ENCODE results near the gene NOBOX.

The NOBOX gene

DNA sequence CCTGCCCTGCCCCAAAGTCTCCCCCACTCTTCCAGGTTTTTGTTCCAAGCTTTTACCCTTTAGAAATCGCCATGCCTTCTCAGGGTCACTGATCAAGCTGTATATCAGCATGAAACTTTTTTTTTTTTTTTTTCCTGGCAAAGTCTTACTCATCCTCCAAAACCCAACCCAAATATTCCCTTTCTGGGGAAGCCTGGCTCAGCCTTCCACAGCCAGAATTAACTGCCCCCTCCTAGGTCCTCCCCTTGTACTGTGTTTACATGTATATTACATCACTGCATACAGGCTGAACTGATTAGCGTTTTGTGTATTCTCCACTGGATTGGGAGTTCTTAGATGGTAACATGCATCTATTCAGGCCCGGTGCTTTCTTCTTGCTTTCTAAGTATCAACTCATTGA is 4.6 kb upstream of the NOBOX start:
- no peak for ATAC-seq (replicated peaks)
- no peaks in the 10 kb centered on the region for H3K4me1 Mint-ChIP-seq (ENCODE audit: low read depth in 2 of 2)
- no peak overlapping the region for H3K4me3 Mint-ChIP-seq

DNA sequence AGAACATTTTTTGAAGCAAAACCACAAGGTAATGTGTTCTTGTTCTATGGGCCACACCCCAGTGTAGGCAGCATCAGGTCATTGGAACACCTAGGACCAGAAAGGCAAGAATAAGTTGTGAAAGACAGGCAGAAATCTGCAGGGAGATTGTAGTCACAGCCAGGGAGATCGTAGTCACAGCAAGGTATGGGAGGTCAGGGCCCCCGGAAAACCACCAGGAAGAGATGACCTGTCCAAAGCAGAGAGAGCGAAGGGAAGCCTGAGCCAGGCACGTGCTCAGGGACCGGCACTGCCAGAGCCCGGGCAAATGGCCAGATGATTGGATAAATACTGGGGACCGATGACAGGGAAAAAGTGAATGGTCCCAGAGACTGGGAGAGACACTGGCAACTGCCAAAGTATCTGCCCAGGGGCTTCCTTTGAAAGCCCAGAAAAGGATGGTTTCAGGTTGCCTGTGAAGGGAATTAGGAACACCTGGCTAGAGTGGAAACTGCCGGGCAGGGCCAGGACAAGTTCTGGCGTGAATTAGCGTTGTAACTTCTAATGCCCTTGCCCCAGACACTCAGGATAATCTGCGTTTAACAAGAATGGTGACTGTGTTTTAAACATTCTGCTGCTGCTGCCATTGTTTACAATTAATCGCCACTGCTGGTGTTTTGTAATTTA is 3.9 kb upstream of the NOBOX start:
- ATAC-seq (replicated peaks) (no peak), DNase-seq (no peak)
- H3K36me3 Mint-ChIP-seq (ENCODE audit: insufficient read depth): no peaks in the 10 kb centered on the region
- H3K9me3 Mint-ChIP-seq: no peaks in the 10 kb centered on the region
- no peak overlapping the region for H3K27ac Mint-ChIP-seq
- H3K27me3 Mint-ChIP-seq: peaks cover 46 to 61% of the 10 kb centered on the region in 2 donors
- H3K4me1 Mint-ChIP-seq (ENCODE audit: low read depth in 2 of 2): no peaks in the 10 kb centered on the region
- H3K4me3 Mint-ChIP-seq: no peak overlapping the region

More for the DNA sequence above, 4.6 kb upstream of the NOBOX start:
- Mint-ChIP-seq H3K27me3 (peaks cover 44 to 54% of the 10 kb centered on the region in 2 donors), H3K9me3 (no peaks in the 10 kb centered on the region), H3K36me3 (ENCODE audit: insufficient read depth) (no peaks in the 10 kb centered on the region), H3K27ac (no peak overlapping the region)
- DNase-seq: no peak

DNA sequence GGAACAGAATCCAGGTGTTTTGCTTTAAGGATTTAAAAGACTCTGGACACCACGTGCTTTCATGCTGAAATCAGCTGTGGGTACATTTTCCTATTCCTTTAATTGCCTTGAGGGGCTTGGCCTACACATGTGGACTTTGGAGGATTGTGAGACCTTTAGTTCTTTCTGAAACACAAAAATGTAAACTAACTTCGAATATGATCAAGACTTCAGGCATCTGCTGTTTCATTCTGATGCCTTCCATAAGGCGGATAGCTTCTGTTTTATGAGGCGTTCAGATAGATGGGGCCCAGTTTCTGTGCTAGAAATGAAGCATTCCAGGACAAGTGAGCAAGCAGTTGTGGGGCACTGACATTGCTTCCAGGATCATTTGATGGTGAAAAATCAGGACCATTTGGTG is 1.5 kb upstream of the NOBOX start:
- ATAC-seq (replicated peaks) (no peak), DNase-seq (no peak)
- H3K27ac Mint-ChIP-seq: no peak overlapping the region
- H3K4me1 Mint-ChIP-seq (ENCODE audit: low read depth in 2 of 2): no peaks in the 10 kb centered on the region
- no peaks in the 10 kb centered on the region for H3K36me3 Mint-ChIP-seq (ENCODE audit: insufficient read depth)
- H3K27me3 Mint-ChIP-seq: peaks cover 51 to 67% of the 10 kb centered on the region in 2 donors
- no peaks in the 10 kb centered on the region for H3K9me3 Mint-ChIP-seq
- H3K4me3 Mint-ChIP-seq: no peak overlapping the region

DNA sequence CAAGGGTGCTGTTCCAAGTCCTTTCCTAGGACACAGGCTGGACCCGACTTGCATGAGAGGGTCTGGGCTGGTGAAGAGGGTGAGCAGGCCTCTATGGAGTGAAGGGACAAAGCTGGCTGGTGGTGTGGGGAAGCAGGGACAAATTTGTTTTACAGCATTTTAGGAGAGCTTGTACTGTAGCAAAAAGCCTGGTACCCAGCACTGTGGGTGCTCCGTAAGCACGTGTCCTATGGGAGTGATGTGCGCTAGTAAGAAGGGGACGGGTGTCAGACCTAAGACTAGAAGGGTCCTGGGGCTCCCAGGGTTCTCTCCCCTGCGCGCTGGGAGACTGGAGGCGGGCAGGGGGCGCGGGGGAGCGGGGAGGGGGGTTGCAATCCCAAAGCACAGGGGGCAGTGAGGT is 391 bp downstream of the NOBOX start:
- Mint-ChIP-seq H3K9me3 (no peaks in the 10 kb centered on the region), H3K27ac (no peak overlapping the region), H3K4me1 (ENCODE audit: low read depth in 2 of 2) (no peaks in the 10 kb centered on the region), H3K27me3 (peaks cover 46 to 68% of the 10 kb centered on the region in 2 donors), H3K36me3 (ENCODE audit: insufficient read depth) (no peaks in the 10 kb centered on the region), H3K4me3 (no peak overlapping the region)
- DNase-seq: no peak
- no peak for ATAC-seq (replicated peaks)

DNA sequence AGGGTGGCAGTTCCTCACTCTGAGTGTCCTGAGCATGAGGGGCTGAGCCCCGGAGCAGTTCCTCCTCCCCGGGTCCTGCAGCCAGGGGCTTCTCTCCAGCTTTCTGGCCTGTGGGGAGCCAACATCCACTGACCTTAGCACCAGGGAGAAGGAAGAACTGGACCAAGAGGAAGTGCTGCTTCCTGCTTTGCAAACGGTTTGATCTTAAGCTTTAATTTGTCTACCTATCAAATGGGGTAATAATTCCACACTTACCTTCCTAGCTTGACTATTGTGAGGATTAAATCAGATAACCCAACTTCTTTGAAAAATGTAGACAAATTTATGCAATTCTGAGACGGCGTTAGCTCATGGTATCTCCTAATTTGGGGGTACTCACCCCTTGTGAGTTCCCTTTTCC is 2.0 kb downstream of the NOBOX start:
- H3K4me1 Mint-ChIP-seq (ENCODE audit: low read depth in 2 of 2): no peaks in the 10 kb centered on the region
- DNase-seq (no peak), ATAC-seq (replicated peaks) (no peak)
- no peaks in the 10 kb centered on the region for H3K36me3 Mint-ChIP-seq (ENCODE audit: insufficient read depth)
- peaks cover 44 to 64% of the 10 kb centered on the region in 2 donors for H3K27me3 Mint-ChIP-seq
- no peaks in the 10 kb centered on the region for H3K9me3 Mint-ChIP-seq
- no peak overlapping the region for H3K27ac Mint-ChIP-seq
- no peak overlapping the region for H3K4me3 Mint-ChIP-seq

DNA sequence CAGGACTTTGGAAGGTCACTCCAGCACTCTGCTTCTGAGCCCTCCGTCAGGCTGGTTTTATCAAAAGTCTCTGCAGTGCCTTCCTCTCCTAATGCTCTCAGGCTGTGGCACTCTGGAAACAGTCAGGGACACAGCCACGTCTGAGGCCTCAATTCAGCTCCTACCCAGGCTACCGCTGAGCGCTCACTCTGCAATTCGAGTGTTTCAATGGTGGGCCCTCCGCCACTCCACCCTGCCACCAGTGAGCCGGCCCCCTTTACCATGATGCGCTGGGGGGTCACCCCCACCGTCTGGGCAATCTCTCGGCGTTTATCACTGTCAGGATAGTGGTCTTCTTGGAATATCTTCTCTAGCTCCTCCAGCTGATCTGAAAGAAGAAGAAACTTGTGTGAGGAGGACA is 3.5 kb downstream of the NOBOX start:
- no peaks in the 10 kb centered on the region for H3K36me3 Mint-ChIP-seq (ENCODE audit: insufficient read depth)
- H3K9me3 Mint-ChIP-seq: no peaks in the 10 kb centered on the region
- H3K27me3 Mint-ChIP-seq: peaks cover 46 to 56% of the 10 kb centered on the region in 2 donors
- no peak for ATAC-seq (replicated peaks)
- no peak overlapping the region for H3K27ac Mint-ChIP-seq
- no peak overlapping the region for H3K4me3 Mint-ChIP-seq
- no peak for DNase-seq
- H3K4me1 Mint-ChIP-seq (ENCODE audit: low read depth in 2 of 2): no peaks in the 10 kb centered on the region

DNA sequence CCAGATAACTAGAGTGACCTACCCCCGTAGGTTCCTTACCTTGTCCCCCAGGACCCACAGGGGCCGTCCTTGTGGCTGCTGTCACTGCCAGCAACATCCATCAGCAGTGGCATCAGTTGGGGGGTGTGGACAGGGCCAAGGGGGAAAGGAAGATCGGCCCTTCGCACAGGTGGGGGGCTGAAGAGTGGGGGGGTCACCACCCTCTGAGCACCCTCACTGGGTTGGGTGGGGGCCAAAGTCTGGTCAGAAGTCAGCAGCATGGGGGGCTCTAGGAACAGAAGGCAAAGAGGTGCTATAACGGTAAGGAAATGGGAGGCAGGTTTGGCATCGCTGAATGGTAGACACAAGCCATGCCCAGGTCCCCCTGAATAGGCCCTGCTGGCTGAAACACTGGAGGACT is 4.6 kb downstream of the NOBOX start:
- H3K9me3 Mint-ChIP-seq: no peaks in the 10 kb centered on the region

DNA sequence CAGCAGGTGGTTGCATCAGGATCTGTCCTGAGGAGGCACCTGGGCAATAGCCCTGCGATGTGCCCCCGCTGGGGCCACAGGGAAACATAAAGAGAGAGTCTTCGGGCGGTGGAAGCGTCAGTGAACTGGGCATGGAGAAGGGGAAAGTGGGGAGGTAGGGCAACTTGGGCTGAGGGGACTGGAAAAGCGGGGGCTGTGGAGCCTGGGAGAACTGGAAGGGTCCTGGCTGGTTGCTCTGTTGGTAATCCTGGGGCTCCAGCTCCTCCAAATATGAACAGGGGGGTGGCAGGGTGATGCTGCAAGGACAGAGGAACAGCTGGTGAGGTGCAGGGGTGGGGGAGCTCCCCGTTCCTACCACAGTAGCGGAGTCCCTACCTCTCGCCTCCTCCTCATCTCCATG is 5.2 kb downstream of the NOBOX start:
- DNase-seq (no peak), ATAC-seq (replicated peaks) (no peak)
- H3K27ac Mint-ChIP-seq: no peak overlapping the region

More for the DNA sequence above, 4.6 kb downstream of the NOBOX start:
- H3K27me3 Mint-ChIP-seq: peaks cover 40 to 51% of the 10 kb centered on the region in 2 donors
- DNase-seq: no peak
- no peak for ATAC-seq (replicated peaks)
- H3K36me3 Mint-ChIP-seq (ENCODE audit: insufficient read depth): no peaks in the 10 kb centered on the region
- H3K27ac Mint-ChIP-seq: no peak overlapping the region
- H3K4me3 Mint-ChIP-seq: no peak overlapping the region
- H3K4me1 Mint-ChIP-seq (ENCODE audit: low read depth in 2 of 2): no peaks in the 10 kb centered on the region

DNA sequence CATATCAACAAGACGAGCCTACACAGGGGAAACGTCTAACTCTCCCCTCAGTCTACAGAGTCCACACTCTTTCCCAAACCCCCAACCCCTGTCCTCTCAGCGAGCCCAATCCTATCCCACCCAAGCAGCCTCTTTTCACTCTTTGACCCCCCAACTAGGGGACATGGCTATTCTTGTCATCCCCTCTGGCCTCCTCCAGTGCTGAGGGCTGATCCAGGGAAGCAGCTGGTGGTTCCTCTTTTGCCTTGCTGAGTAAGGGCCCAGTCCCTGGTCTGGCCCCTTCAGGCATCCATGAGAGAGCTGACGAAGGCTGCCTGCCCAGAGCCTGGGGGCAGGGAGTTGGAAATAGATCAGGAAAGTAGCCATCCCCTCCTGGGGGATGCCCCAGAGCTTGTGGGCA is 6.4 kb downstream of the NOBOX start:
- no peak for ATAC-seq (replicated peaks)

More for the DNA sequence above, 5.2 kb downstream of the NOBOX start:
- H3K9me3 Mint-ChIP-seq: no peaks in the 10 kb centered on the region
- H3K4me3 Mint-ChIP-seq: no peak overlapping the region
- H3K4me1 Mint-ChIP-seq (ENCODE audit: low read depth in 2 of 2): no peaks in the 10 kb centered on the region
- H3K36me3 Mint-ChIP-seq (ENCODE audit: insufficient read depth): no peaks in the 10 kb centered on the region
- H3K27me3 Mint-ChIP-seq: peaks cover 40 to 51% of the 10 kb centered on the region in 2 donors

DNA sequence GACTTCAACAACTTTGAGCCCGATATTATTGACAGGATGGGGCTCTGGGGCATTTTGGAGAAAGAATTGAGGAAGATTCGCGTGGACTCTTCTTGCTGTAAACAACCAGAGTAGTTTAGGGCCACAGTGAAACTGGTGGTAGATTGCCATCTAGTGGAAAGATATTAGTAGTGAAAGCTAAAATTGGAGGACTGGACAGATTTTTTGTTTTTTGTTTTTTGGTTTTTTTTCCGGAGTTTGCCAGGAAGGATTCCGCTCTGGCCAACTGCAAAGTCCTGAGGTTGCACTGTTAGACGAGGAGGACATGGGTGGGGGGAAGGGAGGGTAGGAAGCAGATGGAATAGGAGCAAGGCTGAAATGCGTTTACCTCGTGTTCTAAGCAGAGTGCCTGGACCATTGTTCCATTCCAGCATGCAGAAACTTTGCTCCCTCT is 11.7 kb downstream of the NOBOX start:
- DNase-seq (peak; percentile 14 to 27 (median 26)), ATAC-seq (replicated peaks) (peak; percentile 74)
- H3K4me1 Mint-ChIP-seq (ENCODE audit: low read depth in 2 of 2): peaks cover 1 to 4% of the 10 kb centered on the region in 2 donors
- H3K9me3 Mint-ChIP-seq: no peaks in the 10 kb centered on the region
- peaks cover 0 to 10% of the 10 kb centered on the region in 2 donors for H3K27me3 Mint-ChIP-seq
- no peak overlapping the region for H3K4me3 Mint-ChIP-seq
- no peak overlapping the region for H3K27ac Mint-ChIP-seq
- H3K36me3 Mint-ChIP-seq (ENCODE audit: insufficient read depth): no peaks in the 10 kb centered on the region

More for the DNA sequence above, 6.4 kb downstream of the NOBOX start:
- no peaks in the 10 kb centered on the region for H3K36me3 Mint-ChIP-seq (ENCODE audit: insufficient read depth)
- H3K27me3 Mint-ChIP-seq: peaks cover 35 to 39% of the 10 kb centered on the region in 2 donors
- no peak for DNase-seq
- H3K27ac Mint-ChIP-seq: no peak overlapping the region
- H3K4me1 Mint-ChIP-seq (ENCODE audit: low read depth in 2 of 2): no peaks in the 10 kb centered on the region
- no peak overlapping the region for H3K4me3 Mint-ChIP-seq
- H3K9me3 Mint-ChIP-seq: no peaks in the 10 kb centered on the region

DNA sequence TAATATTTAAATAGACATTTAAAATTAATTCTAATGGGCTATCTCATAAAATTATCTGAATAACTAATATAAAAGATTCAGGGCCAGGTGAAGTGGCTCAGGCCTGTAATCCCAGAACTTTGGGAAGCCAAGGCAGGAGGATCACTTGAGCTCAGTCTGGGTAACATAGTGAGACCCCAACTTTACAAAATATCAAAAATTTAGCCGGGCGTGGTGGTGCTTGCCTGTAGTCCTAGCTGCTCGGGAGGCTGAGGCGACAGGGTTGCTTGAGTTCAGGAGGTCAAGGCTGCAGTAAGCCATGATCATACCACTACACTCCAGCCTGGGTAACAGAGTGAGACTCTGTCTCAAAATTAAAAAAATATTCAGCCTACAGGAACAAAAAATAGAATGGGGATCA is 12.5 kb downstream of the NOBOX start:
- peaks cover 1 to 4% of the 10 kb centered on the region in 2 donors for H3K4me1 Mint-ChIP-seq (ENCODE audit: low read depth in 2 of 2)
- DNase-seq: no peak
- H3K4me3 Mint-ChIP-seq: no peak overlapping the region
- H3K27ac Mint-ChIP-seq: no peak overlapping the region
- H3K9me3 Mint-ChIP-seq: no peaks in the 10 kb centered on the region
- peaks cover 0 to 8% of the 10 kb centered on the region in 2 donors for H3K27me3 Mint-ChIP-seq
- no peak for ATAC-seq (replicated peaks)
- no peaks in the 10 kb centered on the region for H3K36me3 Mint-ChIP-seq (ENCODE audit: insufficient read depth)

DNA sequence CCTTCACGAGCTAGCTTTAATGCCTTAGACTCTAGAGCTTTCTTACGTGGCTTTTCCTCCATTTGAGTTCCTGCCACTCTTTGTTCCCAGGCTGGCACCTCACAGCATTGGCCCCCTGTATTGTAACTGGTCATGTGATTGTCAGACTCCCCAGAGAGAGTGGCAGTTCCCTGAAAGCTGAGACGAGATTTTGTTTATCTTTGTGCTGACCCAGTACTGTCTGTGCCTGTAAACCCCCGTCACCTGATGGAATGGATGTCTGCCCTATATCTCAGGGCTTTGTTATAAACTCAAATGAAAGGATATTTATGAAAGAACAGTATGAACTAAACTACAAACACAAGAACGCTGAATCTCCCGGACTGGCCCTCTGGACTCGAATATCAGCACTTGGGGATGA is 13.0 kb downstream of the NOBOX start:
- Mint-ChIP-seq H3K4me1 (ENCODE audit: low read depth in 2 of 2) (peaks cover 1 to 4% of the 10 kb centered on the region in 2 donors), H3K27ac (no peak overlapping the region), H3K27me3 (peaks cover 0 to 3% of the 10 kb centered on the region in 2 donors), H3K9me3 (no peaks in the 10 kb centered on the region), H3K4me3 (no peak overlapping the region), H3K36me3 (ENCODE audit: insufficient read depth) (no peaks in the 10 kb centered on the region)
- DNase-seq (no peak), ATAC-seq (replicated peaks) (no peak)

DNA sequence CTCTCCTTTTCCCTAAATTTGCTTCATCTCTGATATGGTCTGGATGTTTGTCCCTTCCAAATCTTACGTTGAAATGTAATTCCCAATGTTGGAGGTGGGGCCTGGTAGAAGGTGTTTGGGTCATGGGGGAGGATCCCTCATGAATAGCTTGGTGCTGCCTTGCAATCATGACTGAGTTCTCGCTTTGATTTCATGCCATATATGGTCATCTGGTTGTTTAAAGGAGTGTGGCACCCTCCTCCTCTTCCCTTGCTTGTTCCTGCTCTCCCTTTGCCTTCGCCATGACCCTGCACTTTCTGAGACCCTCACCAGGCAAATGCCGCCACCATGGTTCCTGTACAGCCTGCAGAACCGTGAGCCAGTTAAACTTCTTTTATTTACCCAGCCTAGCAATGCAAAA is 14.5 kb downstream of the NOBOX start:
- Mint-ChIP-seq H3K36me3 (ENCODE audit: insufficient read depth) (no peaks in the 10 kb centered on the region), H3K9me3 (no peaks in the 10 kb centered on the region), H3K27me3 (peaks cover 0 to 14% of the 10 kb centered on the region in 2 donors), H3K27ac (no peak overlapping the region), H3K4me3 (no peak overlapping the region), H3K4me1 (ENCODE audit: low read depth in 2 of 2) (peaks cover 1 to 4% of the 10 kb centered on the region in 2 donors)
- no peak for DNase-seq
- ATAC-seq (replicated peaks): no peak

DNA sequence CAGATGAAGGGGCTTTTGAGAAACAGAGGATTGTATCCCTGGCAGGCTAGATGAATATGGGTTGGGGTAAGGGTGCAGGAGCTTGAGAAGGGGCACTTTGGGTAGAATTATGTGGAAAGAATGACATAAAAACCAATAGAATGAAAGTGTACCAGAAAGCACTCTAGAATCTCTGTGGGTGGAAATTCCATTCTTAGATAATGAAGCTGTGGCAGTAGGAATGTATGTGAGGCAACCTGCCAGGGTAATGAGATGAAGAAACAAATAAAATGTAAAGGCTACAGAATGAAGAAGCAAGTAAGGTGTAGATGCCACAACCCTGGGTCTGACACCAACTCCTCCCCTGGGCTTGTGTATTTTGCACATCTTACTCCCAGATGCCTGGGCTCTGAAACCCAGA is 16.8 kb downstream of the NOBOX start:
- no peak for ATAC-seq (replicated peaks)
- no peaks in the 10 kb centered on the region for H3K36me3 Mint-ChIP-seq (ENCODE audit: insufficient read depth)
- H3K4me1 Mint-ChIP-seq (ENCODE audit: low read depth in 2 of 2): peaks cover 0 to under 1% of the 10 kb centered on the region in 2 donors
- no peak for DNase-seq
- no peaks in the 10 kb centered on the region for H3K9me3 Mint-ChIP-seq
- H3K27me3 Mint-ChIP-seq: peaks cover 0 to 14% of the 10 kb centered on the region in 2 donors
- no peak overlapping the region for H3K4me3 Mint-ChIP-seq
- no peak overlapping the region for H3K27ac Mint-ChIP-seq

Data from effector memory CD8-positive, alpha-beta T cell (primary cell).